ENCODE measurements around the gene LMCD1. TPM values are rescaled to one million over a fixed set of nuclear protein-coding genes. Genes with fewer than 3 reads are reported as not detected.

The LMCD1 gene
- total and polyA plus RNA-seq, 2 of the 4 experiments (the other 2 are of a cell fraction) = 50.0 to 53.8 TPM

GRCh38 chr3:8503461-8503860 lies 1.8 kb downstream of the LMCD1 start:
- no peaks in the 10 kb centered on the region for H3K9me3 ChIP-seq (ENCODE audit: control insufficient read depth, insufficient read depth, low read length)
- ChIA-PET POLR2A (ENCODE audit: unreplicated experiment) (interaction anchor here (1.0 kb wide), 1 partner anchor 60 kb away, joined by 3 read pairs; no protein-coding TSS in a partner anchor), CTCF (interaction anchor here (1.0 kb wide), 1 partner anchor 9 kb away, joined by 3 read pairs; no protein-coding TSS in a partner anchor)
- no peak overlapping the region for H3K4ac ChIP-seq (ENCODE audit: low read depth, low read length)
- H2BK5ac ChIP-seq (ENCODE audit: low read depth, low read length, poor library complexity, severe bottlenecking) = no peak overlapping the region
- H2AFZ ChIP-seq (replicated peaks; ENCODE audit: low read length, poor library complexity) = no peak overlapping the region
- H4K91ac ChIP-seq (ENCODE audit: insufficient read depth, low read depth, low read length) = peak overlapping the region; percentile 34; the same call in 1 of the 2 replicates
- H4K5ac ChIP-seq (ENCODE audit: low read depth, low read length) = no peak overlapping the region
- H3K36me3 ChIP-seq (ENCODE audit: control insufficient read depth, insufficient read depth, low read length) = no peaks in the 10 kb centered on the region
- H4K20me1 ChIP-seq (ENCODE audit: insufficient read depth, low read length) = no peaks in the 10 kb centered on the region
- no TSS peak for BruUV-seq (replicated peaks)
- ATAC-seq (ENCODE audit: low read depth) = no peak
- dilution Hi-C loops (cut with HindIII; ENCODE audit: low sequenced_read_pairs, unreplicated experiment) (no loop called here), in situ Hi-C loops (cut with MboI; ENCODE audit: low sequenced_read_pairs) (no loop called here), intact Hi-C loops (cut with micrococcal nuclease) (loop anchor here (5.0 kb wide), 2 partner anchors 34 to 46 kb away; no protein-coding TSS in a partner anchor)
- H3K4me3 ChIP-seq (ENCODE audit: insufficient read depth, low read depth, low read length) = no peak overlapping the region
- peak overlapping the region; percentile 6; the same call in 1 of the 3 replicates for H2BK15ac ChIP-seq (ENCODE audit: low read depth, low read length)
- no peak overlapping the region; the same call in 1 of the 2 replicates for H3K14ac ChIP-seq (replicated peaks; ENCODE audit: low read depth, low read length)
- peaks cover 7 to 30% of the 10 kb centered on the region in 2 experiments for H3K79me1 ChIP-seq (ENCODE audit: low read depth in 1 of 2, low read length in 2 of 2)
- H3K23ac ChIP-seq (ENCODE audit: low read depth, low read length) = no peak overlapping the region
- H2AK5ac ChIP-seq (ENCODE audit: low read depth, low read length) = no peak overlapping the region
- WGBS, 2 experiments (ENCODE audit: extremely low coverage in 2 of 2, insufficient read length in 1 of 2) = no CpG with 5 or more reads among the region's 1 CpG
- no peak overlapping the region for H3K27ac ChIP-seq (ENCODE audit: insufficient read depth, low read length)
- no peak overlapping the region for H3K9ac ChIP-seq (ENCODE audit: low read depth, low read length)
- no peak overlapping the region for H3K56ac ChIP-seq (ENCODE audit: extremely low read depth, insufficient read depth, low read length)
- no peak overlapping the region for H2BK120ac ChIP-seq (ENCODE audit: low read depth, low read length)
- no peak overlapping the region for H2AK9ac ChIP-seq (replicated peaks; ENCODE audit: low read depth, low read length, poor library complexity)
- no peak overlapping the region; the same call in 1 of the 2 replicates for H3K18ac ChIP-seq (ENCODE audit: low read depth, low read length)
- peak overlapping the region in 1 of 2 experiments; percentile 29; a peak in 1 of 4 replicates for H4K8ac ChIP-seq (ENCODE audit: low read depth in 2 of 2, low read length in 2 of 2)
- peak overlapping the region; percentile 9; the same call in 1 of the 2 replicates for H2BK20ac ChIP-seq (ENCODE audit: low read depth, low read length)
- H3K4me2 ChIP-seq (ENCODE audit: low read depth, low read length) = peak overlapping the region; percentile 81
- TF ChIP-seq ELK1 (IDR thresholded peaks at IDR 0.05; ENCODE audit: borderline replicate concordance, low read depth, low read length) (no peak), BHLHE40 (IDR thresholded peaks at IDR 0.05; ENCODE audit: low read depth, low read length) (no peak), RFX5 (IDR thresholded peaks at IDR 0.05; ENCODE audit: low read depth, low read length) (no peak), NFE2L2 (IDR thresholded peaks at IDR 0.05; ENCODE audit: low read depth, low read length) (no peak), USF2 (IDR thresholded peaks at IDR 0.05; ENCODE audit: low read depth, low read length) (no peak), RCOR1 (IDR thresholded peaks at IDR 0.05; ENCODE audit: insufficient replicate concordance, low read length) (no peak), POLR2A (IDR thresholded peaks at IDR 0.05; ENCODE audit: low read depth, low read length) (no peak), FOS (IDR thresholded peaks at IDR 0.05; ENCODE audit: low read depth, low read length) (no peak), SMC3 (IDR thresholded peaks at IDR 0.05; ENCODE audit: low read depth, low read length) (no peak), MAZ (IDR thresholded peaks at IDR 0.05; ENCODE audit: borderline replicate concordance, low read depth, low read length) (no peak), MXI1 (IDR thresholded peaks at IDR 0.05; ENCODE audit: borderline replicate concordance, low read depth, low read length) (no peak), CTCF (conservative IDR thresholded peaks at IDR 0.05; ENCODE audit: low read depth, low read length) (no peak), CHD1 (IDR thresholded peaks at IDR 0.05; ENCODE audit: low read depth, low read length) (no peak), CEBPB (IDR thresholded peaks at IDR 0.05; ENCODE audit: low read depth, low read length) (no peak), RAD21 (IDR thresholded peaks at IDR 0.05; ENCODE audit: low read length) (no peak), MAFK (IDR thresholded peaks at IDR 0.05; ENCODE audit: low read depth, low read length) (no peak)
- peaks cover 28% of the 10 kb centered on the region for H3K4me1 ChIP-seq (ENCODE audit: control insufficient read depth, insufficient read depth, low read length)
- no peaks in the 10 kb centered on the region for H3K27me3 ChIP-seq (ENCODE audit: control insufficient read depth, insufficient read depth, low read length)
- no peak for DNase-seq
- H3K9me1 ChIP-seq (ENCODE audit: insufficient read depth, low read length) = peaks cover 14% of the 10 kb centered on the region

All from IMR-90 (cell line).